Tibial nerve (tissue), 4 donors: Measurements from ENCODE around the gene ATF4. TPM values are rescaled to one million over a fixed set of nuclear protein-coding genes. Genes with fewer than 3 reads are reported as not detected.
A peak's percentile ranks its signal among the peaks of the same experiment; 100 is the strongest.

Experiments
- DNase-seq, 2 donors: peaks; one replicate each; pipeline ENCODE4 v3.0.0-alpha.2; 2019; ENCODE audit warnings: low spot score in 2 of 2
- H3K27ac ChIP-seq, 4 donors: fragments of 200-600 bp; sonication (generic) in 3 of 4; one replicate each; pipeline ENCODE4 v1.5.1; 2017 to 2019; ENCODE audit warnings: mild to moderate bottlenecking in 1 of 4
- H3K27me3 ChIP-seq, 2 donors: fragments of 200-600 bp; sonication (generic) in 1 of 2; one replicate each; pipeline versions ENCODE4 v1.5.1 to v1.6.0; 2017 to 2019
- H3K36me3 ChIP-seq, 3 donors: fragments of 200-600 bp; sonication (generic); one replicate each; pipeline ENCODE4 v1.5.1; 2018 to 2019
- H3K4me1 ChIP-seq, 4 donors: fragments of 200-600 bp; sonication (generic) in 3 of 4; one replicate each; pipeline ENCODE4 v1.5.1; 2017 to 2019
- H3K4me3 ChIP-seq, 4 donors: fragments of 200-600 bp; sonication (generic) in 3 of 4; one replicate each; pipeline ENCODE4 v1.5.1; 2017 to 2019; ENCODE audit warnings: mild to moderate bottlenecking in 1 of 4, moderate library complexity in 1 of 4
- H3K9me3 ChIP-seq, 4 donors: fragments of 200-600 bp; sonication (generic) in 3 of 4; one replicate each; pipeline ENCODE4 v1.5.1; 2017 to 2019
- CTCF ChIP-seq, 5 experiments: fragments of 200-600 bp in 3 of 5; fragments of 450-650 bp in 2 of 5; sonication (generic) in 3 of 5; IDR thresholded peaks; one replicate each; pipeline ENCODE4 v1.5.1; 2016 to 2019; ENCODE audit warnings: antibody characterized with exemption in 5 of 5, mild to moderate bottlenecking in 3 of 5, moderate library complexity in 2 of 5
- EP300 ChIP-seq, 2 donors: sonication (generic); formaldehyde crosslinking; IDR thresholded peaks; one replicate each; pipeline ENCODE4 v1.6.1; 2017; ENCODE audit warnings: antibody characterized with exemption in 2 of 2, mild to moderate bottlenecking in 1 of 2
- POLR2A ChIP-seq, 2 donors: fragments of 450-650 bp; IDR thresholded peaks; one replicate each; pipeline ENCODE4 v1.6.1; 2017; ENCODE audit warnings: antibody characterized with exemption in 2 of 2, mild to moderate bottlenecking in 2 of 2, moderate library complexity in 2 of 2
- WGBS, 2 donors: methylation state at CpG; one replicate each; pipeline ENCODE4 v1.1.5; 2018; 5-methylcytosine and 5-hydroxymethylcytosine counted together
- total RNA-seq, 4 donors: library from RNA; depleted of rRNA; stranded (reverse); fragments of >200 nt; gene quantifications; one replicate each; pipeline ENCODE4 v1.1.0, GENCODE V29; 2016

ATF4 gene
- total RNA-seq, 4 donors from 2014 or later: 347 to 405 (median 390) TPM

- no peak overlapping the region for H3K4me3 ChIP-seq
- no peaks in the 10 kb centered on the region for H3K27me3 ChIP-seq
- H3K4me1 ChIP-seq: peaks cover 0 to 99% (median 57%) of the 10 kb centered on the region in 4 donors
- no peaks in the 10 kb centered on the region for H3K9me3 ChIP-seq
- DNase-seq: no peak
- H3K27ac ChIP-seq: peak overlapping the region in 3 of 4 donors; percentile 80 to 95 (median 95)
- H3K36me3 ChIP-seq: peaks cover 0 to 9% (median 6%) of the 10 kb centered on the region in 3 donors
- no peak for TF ChIP-seq EP300 (IDR thresholded peaks at IDR 0.05)
- TF ChIP-seq CTCF (IDR thresholded peaks at IDR 0.05): no peak
- no peak for TF ChIP-seq POLR2A (IDR thresholded peaks at IDR 0.05)
- 40% methylated on average over 11 of the region's 11 CpGs for WGBS, 2 donors
Observed at GRCh38 chr22:39474351-39475111, 45.8 kb upstream of the ATF4 start.

- TF ChIP-seq CTCF (IDR thresholded peaks at IDR 0.05): no peak
- TF ChIP-seq EP300 (IDR thresholded peaks at IDR 0.05): no peak
- no peak for TF ChIP-seq POLR2A (IDR thresholded peaks at IDR 0.05)
- no peak for DNase-seq
- H3K4me1 ChIP-seq: peaks cover 0 to 99% (median 51%) of the 10 kb centered on the region in 4 donors
- no peak overlapping the region for H3K4me3 ChIP-seq
- H3K36me3 ChIP-seq: peaks cover 0 to 9% (median 6%) of the 10 kb centered on the region in 3 donors
- H3K9me3 ChIP-seq: no peaks in the 10 kb centered on the region
- 49 to 57% methylated on average over 9 of the region's 9 CpGs for WGBS, 2 donors
- no peaks in the 10 kb centered on the region for H3K27me3 ChIP-seq
- peak overlapping the region in 3 of 4 donors; percentile 29 to 95 (median 95) for H3K27ac ChIP-seq
Observed at GRCh38 chr22:39475337-39475736, 45.0 kb upstream of the ATF4 start.

GRCh38 chr22:39475902-39476301 is 44.5 kb upstream of the ATF4 start:
- no peak for DNase-seq
- no peaks in the 10 kb centered on the region for H3K9me3 ChIP-seq
- TF ChIP-seq EP300 (IDR thresholded peaks at IDR 0.05) (no peak), CTCF (IDR thresholded peaks at IDR 0.05) (no peak), POLR2A (IDR thresholded peaks at IDR 0.05) (no peak)
- peaks cover 0 to 9% (median 6%) of the 10 kb centered on the region in 3 donors for H3K36me3 ChIP-seq
- H3K27ac ChIP-seq: peak overlapping the region in 2 of 4 donors; percentile 95
- 39% methylated on average over 2 to 3 of the region's 3 CpGs for WGBS, 2 donors
- no peak overlapping the region for H3K4me3 ChIP-seq
- H3K27me3 ChIP-seq: no peaks in the 10 kb centered on the region
- peaks cover 0 to 97% (median 46%) of the 10 kb centered on the region in 4 donors for H3K4me1 ChIP-seq

GRCh38 chr22:39476664-39477063 is 43.7 kb upstream of the ATF4 start:
- peaks cover 0 to 9% (median 6%) of the 10 kb centered on the region in 3 donors for H3K36me3 ChIP-seq
- DNase-seq: no peak
- H3K27ac ChIP-seq: peak overlapping the region in 2 of 4 donors; percentile 19 to 95
- peaks cover 0 to 89% (median 38%) of the 10 kb centered on the region in 4 donors for H3K4me1 ChIP-seq
- WGBS, 2 donors: 78 to 80% methylated on average over 13 of the region's 13 CpGs
- H3K4me3 ChIP-seq: no peak overlapping the region
- no peaks in the 10 kb centered on the region for H3K9me3 ChIP-seq
- H3K27me3 ChIP-seq: no peaks in the 10 kb centered on the region
- no peak for TF ChIP-seq POLR2A (IDR thresholded peaks at IDR 0.05)
- TF ChIP-seq EP300 (IDR thresholded peaks at IDR 0.05): no peak
- TF ChIP-seq CTCF (IDR thresholded peaks at IDR 0.05): no peak

- Histone ChIP-seq H3K27me3 (no peaks in the 10 kb centered on the region), H3K4me1 (peaks cover 0 to 80% (median 30%) of the 10 kb centered on the region in 4 donors), H3K9me3 (no peaks in the 10 kb centered on the region), H3K36me3 (peaks cover 0 to 10% (median 6%) of the 10 kb centered on the region in 3 donors), H3K27ac (peak overlapping the region in 1 of 4 donors; percentile 95), H3K4me3 (no peak overlapping the region)
- DNase-seq: no peak
- WGBS, 2 donors: 87 to 90% methylated on average over 9 of the region's 9 CpGs
- TF ChIP-seq CTCF (IDR thresholded peaks at IDR 0.05): no peak
Observed at GRCh38 chr22:39477542-39477941, 42.8 kb upstream of the ATF4 start.
